Prostate gland (tissue), 2 donors: ENCODE data around the gene UMOD.

Experiments used
- POLR2A ChIP-seq: fragments of 450-650 bp; IDR thresholded peaks from one replicate; pipeline ENCODE4 v1.6.1; 2016; ENCODE audit warnings: antibody characterized with exemption, mild to moderate bottlenecking
- POLR2AphosphoS5 ChIP-seq: sonication (generic); formaldehyde crosslinking; IDR thresholded peaks from one replicate; pipeline ENCODE4 v1.6.1; 2017; ENCODE audit warnings: antibody characterized with exemption
- TF ChIP-seq, protein P1 (sequence below), 4 experiments: fragments of 200-600 bp in 2 of 4; fragments of 450-650 bp in 2 of 4; sonication (generic) in 2 of 4; IDR thresholded peaks; 1 replicate in 3 of 4; 2 replicates in 1 of 4; pipeline ENCODE4 v1.5.1; 2016 to 2019; ENCODE audit warnings: antibody characterized with exemption in 4 of 4, mild to moderate bottlenecking in 2 of 4, moderate library complexity in 2 of 4

DNA sequence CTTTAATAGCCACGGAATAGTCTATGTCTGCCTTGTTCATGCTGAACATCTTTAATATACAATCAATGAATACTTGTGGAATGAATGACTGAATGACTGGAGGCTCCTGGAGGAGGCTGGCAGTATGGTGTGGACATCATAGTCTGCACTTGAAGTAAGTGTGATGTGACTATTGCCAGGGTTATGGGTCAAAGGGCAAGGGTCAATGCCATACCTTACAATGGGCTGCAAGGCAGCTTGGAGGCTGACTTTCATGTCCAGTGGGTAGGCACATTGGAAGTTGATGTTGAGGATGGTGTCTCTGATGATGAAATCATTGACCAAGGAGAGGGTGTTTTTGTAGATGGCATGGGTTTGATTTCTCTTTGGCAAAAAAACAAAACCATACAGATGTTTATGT lies 33.1 kb downstream of the UMOD start:
- TF ChIP-seq, protein P1, sequence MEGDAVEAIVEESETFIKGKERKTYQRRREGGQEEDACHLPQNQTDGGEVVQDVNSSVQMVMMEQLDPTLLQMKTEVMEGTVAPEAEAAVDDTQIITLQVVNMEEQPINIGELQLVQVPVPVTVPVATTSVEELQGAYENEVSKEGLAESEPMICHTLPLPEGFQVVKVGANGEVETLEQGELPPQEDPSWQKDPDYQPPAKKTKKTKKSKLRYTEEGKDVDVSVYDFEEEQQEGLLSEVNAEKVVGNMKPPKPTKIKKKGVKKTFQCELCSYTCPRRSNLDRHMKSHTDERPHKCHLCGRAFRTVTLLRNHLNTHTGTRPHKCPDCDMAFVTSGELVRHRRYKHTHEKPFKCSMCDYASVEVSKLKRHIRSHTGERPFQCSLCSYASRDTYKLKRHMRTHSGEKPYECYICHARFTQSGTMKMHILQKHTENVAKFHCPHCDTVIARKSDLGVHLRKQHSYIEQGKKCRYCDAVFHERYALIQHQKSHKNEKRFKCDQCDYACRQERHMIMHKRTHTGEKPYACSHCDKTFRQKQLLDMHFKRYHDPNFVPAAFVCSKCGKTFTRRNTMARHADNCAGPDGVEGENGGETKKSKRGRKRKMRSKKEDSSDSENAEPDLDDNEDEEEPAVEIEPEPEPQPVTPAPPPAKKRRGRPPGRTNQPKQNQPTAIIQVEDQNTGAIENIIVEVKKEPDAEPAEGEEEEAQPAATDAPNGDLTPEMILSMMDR (IDR thresholded peaks at IDR 0.05), result no peak
- TF ChIP-seq POLR2A (no peak), POLR2AphosphoS5 (no peak)
